NCI-H345 treated with DMSO at 0.1 percent for 48 hours (cell line): ENCODE data around the gene CCDC91.
A peak's percentile ranks its signal among the peaks of the same experiment; 100 is the strongest.

Source experiments
- DNase-seq: peaks from one replicate; lab custom pipeline; 2025; ENCODE audit not compliant: unreplicated experiment; lab: John Stamatoyannopoulos, UW

CCDC91 gene, protein sequence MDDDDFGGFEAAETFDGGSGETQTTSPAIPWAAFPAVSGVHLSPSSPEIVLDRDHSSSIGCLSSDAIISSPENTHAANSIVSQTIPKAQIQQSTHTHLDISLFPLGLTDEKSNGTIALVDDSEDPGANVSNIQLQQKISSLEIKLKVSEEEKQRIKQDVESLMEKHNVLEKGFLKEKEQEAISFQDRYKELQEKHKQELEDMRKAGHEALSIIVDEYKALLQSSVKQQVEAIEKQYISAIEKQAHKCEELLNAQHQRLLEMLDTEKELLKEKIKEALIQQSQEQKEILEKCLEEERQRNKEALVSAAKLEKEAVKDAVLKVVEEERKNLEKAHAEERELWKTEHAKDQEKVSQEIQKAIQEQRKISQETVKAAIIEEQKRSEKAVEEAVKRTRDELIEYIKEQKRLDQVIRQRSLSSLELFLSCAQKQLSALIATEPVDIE

GRCh38 chr12:28190321-28191050 is at the start of gene CCDC91:
Gene CCDC91, plus strand, starts transcription at chr12:28190456. Its CDS starts 66,760 bp downstream, at chr12:28257216.
- peak; percentile 49 for DNase-seq

GRCh38 chr12:28144059-28144458 is 46.2 kb upstream of the CCDC91 start:
- no peak for DNase-seq

DNA sequence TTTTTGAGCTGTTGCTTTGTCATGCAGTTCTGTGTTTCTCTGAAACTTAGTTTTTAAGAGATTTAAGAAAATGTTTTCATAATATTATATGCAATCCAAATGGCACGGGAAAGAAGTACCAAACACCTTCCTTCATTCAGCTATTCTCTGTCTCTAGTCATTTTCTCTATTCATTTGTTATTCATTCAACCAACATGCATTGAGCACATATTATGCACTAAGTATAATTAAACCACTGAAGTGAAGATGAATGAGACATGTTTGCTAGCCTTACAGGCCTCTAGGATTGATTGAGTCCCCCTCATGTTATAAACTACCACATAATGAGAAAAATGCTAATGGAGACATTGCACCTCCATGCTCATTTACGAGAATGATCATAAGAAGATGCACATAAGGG is 45.7 kb upstream of the CCDC91 start:
- DNase-seq: no peak

- DNase-seq: no peak
These were observed 45.0 kb upstream of the CCDC91 start for GRCh38 chr12:28145216-28145615.

GRCh38 chr12:28149279-28149678 is 41.0 kb upstream of the CCDC91 start:
- no peak for DNase-seq

DNA sequence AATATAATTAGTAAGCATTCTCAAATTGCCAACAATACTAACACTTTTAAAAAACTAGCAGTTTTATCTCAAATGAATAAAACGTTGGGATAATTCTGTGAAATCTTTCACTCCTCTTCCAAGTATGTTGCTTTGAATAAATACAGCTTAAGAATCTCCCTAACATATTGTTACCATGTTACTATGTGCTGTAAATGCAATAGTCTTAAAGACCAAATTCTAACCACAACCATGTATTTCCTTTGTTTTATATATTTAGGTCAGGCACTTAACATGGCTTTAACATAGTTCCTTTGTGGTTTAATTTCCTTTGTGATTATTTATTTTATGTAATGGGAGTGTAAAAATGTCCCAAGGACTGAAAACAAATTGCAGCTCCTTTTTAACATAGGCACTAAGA is 33.9 kb upstream of the CCDC91 start:
- no peak for DNase-seq

DNA sequence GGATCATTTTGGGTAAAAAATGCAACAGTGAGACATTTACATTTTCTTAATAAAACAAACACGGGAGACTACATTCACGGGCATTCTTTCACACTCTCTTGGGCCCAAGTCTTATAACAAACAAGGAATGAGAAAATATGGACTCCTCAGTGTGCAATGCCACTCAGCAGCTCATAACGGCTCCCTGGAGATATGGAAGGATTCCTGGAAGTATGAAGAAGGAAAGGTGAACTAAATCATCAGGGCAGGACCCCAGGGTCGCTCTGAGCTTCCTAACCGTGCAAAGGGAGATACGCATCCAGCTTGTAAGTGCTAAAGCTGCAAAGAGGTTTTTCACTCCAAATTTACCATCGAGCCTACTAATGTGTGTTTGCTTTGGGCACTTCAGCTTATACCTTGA is 33.5 kb upstream of the CCDC91 start:
- no peak for DNase-seq

GRCh38 chr12:28158353-28158752 is 31.9 kb upstream of the CCDC91 start:
- DNase-seq: no peak

- DNase-seq: no peak
These were observed 30.6 kb upstream of the CCDC91 start for GRCh38 chr12:28159688-28160087.

DNA sequence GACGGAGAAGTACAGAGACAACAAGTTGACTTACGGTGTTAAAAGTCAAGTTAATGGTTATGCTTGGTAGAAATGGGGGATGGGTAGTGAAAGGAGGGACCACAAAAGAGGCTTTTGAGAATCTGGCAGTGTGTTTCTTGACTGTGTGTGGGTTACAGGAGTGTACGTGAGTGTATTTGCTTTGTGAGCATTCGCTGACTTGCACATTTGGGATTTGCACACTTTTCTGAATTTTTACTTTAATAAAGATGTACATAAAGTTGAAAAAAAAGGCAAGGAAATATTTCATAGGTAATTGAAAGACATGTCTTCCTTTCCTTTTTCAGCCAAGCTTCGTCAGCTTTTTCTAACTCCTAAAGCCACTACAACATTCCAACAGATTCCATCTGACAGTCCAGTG is 28.6 kb upstream of the CCDC91 start:
- DNase-seq: no peak

DNA sequence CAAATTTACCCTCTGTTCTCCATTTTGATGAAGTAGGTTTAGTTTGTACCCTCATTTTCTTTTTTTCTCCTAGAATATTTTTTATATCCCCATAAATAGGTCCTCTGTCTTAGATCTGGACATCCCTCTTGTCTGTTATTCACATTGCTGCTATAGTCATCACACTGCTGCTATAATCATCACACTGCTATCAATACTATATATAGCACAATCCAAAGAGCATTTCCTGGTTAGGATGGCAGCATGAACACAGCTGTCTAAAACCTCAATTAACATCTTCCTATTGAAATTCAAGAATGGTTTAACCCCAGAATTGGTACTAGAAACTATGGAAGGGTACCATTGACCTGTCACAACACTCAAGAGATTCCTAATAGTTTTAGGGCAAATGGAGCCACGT is 27.6 kb upstream of the CCDC91 start:
- no peak for DNase-seq

- no peak for DNase-seq
These were observed 25.5 kb upstream of the CCDC91 start for GRCh38 chr12:28164644-28165275.

GRCh38 chr12:28167981-28168485 is 22.2 kb upstream of the CCDC91 start:
- DNase-seq: no peak

DNA sequence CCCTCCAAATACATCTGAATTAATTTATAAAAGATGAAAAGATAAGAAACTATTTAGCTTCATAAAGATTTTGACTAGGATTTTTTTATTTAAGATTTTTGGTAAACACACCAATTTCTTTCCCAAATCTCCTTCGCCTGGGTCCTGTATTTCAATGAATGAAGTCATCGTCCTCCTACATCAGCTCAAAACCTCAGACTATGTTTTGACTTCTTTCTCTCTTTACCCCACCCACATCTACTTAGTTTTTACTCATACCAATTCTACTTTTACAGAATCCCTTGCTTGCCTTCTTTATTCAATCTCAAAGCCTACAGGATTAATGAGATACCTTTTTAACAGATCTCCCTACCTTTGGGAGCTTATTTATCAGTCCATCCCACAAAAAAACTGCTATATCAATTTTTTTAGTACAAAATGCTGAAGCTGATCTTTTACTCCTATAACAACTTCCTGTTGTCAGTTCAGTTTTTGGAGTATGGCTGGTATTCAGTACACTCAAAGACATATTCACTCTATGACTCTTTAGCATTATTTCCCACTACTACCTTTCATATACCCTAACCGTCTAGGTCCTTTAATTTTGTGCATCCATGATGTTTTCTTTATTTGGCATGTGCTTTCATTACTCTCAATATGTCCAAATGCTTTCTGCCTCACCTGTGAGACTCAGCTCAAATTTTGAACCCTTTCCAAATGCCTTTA is 18.7 kb upstream of the CCDC91 start:
- DNase-seq: no peak

DNA sequence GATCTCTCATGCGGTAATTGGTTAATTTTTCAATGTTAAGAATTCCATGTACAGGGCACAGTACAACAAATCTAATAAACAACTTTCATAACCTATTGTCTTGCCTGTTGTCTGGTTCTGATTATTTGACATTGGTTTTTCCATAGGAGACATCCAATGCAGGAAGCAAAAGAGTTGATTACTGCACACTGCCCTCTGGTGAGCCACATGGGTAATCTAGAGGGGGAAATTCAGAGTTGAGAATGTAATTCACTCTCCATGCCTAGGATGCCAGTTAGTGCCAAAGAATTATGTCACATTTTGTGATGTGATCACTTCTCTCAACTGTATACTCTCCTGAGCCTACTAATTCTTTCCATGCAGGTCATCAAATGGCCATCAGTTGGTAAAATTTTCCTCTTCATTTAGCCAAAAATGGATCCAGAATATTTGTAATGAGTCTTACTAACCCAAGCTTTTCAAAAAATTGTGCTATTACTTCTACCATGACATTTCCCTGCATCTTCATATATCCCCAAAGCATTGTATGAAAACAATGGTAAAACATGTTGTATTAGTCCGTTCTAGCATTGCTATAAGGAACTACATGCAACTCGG is 17.7 kb upstream of the CCDC91 start:
- DNase-seq: peak; percentile 4

- no peak for DNase-seq
These were observed 16.8 kb upstream of the CCDC91 start for GRCh38 chr12:28173440-28173839.

DNA sequence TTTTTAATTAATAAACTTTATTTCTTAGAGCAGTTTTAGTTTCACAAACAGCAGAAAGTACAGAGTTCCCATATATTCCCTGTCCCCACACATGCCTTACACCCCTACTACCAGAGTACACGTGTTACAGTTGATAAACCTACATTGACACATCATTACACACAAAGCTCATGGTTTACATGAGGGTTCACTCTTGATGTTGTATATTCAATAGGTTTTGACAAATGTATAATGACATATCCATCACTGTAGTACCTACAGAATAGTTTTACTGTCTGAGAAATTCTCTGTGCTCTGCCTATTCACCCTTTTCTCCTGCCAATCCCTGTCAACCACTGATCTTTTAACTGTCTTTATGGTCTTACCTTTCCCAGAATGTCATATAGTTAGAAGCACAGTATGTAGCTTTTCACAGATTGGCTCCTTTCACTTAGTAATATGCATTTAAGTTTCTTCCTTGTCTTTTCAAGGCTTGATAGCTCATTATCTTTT is 15.1 kb upstream of the CCDC91 start:
- DNase-seq: no peak

DNA sequence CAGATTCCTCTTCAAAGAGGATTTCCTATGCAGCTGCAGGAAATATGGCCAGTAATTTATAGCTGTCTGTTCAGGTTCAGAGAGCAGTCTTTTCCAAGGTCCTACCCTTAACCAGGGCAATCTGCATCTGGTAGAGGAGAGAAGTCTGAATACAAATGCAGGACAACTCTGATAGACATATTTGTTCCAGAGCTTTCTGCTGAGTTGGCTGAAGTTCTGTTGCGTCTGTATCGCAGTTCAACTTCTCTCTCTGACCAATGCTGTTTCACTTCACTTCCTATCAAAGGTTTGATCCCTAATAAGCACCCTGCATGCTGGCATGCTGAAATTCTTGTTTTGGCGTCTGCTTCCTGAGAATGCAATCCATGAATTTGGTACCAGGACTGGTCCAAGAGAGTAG is 14.0 kb upstream of the CCDC91 start:
- DNase-seq: no peak

- no peak for DNase-seq
These were observed 12.8 kb upstream of the CCDC91 start for GRCh38 chr12:28177461-28177860.

GRCh38 chr12:28177905-28178304 is 12.4 kb upstream of the CCDC91 start:
- DNase-seq: no peak

DNA sequence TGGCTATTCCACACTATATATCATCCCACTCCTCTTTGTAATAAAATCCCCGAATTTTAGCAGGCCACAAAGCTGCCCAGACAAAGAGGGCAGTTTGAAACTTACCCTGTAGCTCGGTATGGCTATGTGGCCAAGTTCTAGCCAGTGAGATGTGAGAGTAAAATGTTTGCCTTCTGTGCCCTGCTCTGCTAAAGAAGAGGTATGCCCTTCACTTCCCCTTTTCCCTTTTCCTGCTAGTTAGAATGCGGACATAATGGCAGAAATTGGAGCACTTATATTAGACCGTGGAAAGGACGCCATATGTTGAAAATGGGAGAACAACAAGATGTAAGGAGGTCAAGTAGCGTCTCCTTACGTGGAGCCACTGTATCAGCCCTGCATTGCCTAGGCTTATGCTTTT is 11.5 kb upstream of the CCDC91 start:
- no peak for DNase-seq
